DOHH2 (cell line): Measurements from ENCODE around the gene LCK.

Source experiments
- H3F3A ChIP-seq: fragments of 200-600 bp; sonication (generic), shearing (Covaris generic); 2 replicates; pipeline ENCODE4 v1.6.0; 2016; ENCODE audit warnings: antibody characterized with exemption, mild to moderate bottlenecking; ENCODE audit not compliant: control insufficient read depth, insufficient read depth
- H3K27ac ChIP-seq: fragments of 200-600 bp; sonication (generic); 2 replicates; pipeline ENCODE4 v1.5.1; 2014; ENCODE audit warnings: low read depth, mild to moderate bottlenecking, low read length, moderate library complexity
- H3K27me3 ChIP-seq: fragments of 200-600 bp; sonication (generic); 2 replicates; pipeline ENCODE4 v1.6.1; 2014; ENCODE audit warnings: mild to moderate bottlenecking, low read length, mixed read lengths; ENCODE audit not compliant: control insufficient read depth
- H3K36me3 ChIP-seq: fragments of 200-600 bp; sonication (generic); 2 replicates; pipeline ENCODE4 v1.6.1; 2014; ENCODE audit warnings: mild to moderate bottlenecking, low read length, moderate library complexity, mixed read lengths; ENCODE audit not compliant: control insufficient read depth
- H3K4me1 ChIP-seq: fragments of 200-600 bp; sonication (generic); 2 replicates; pipeline ENCODE4 v1.6.1; 2014; ENCODE audit warnings: mild to moderate bottlenecking, low read length, mixed read lengths; ENCODE audit not compliant: control insufficient read depth
- H3K4me2 ChIP-seq: fragments of 200-600 bp; sonication (generic); 2 replicates; pipeline ENCODE4 v1.6.0; 2014; ENCODE audit warnings: mild to moderate bottlenecking, low read length, moderate library complexity
- H3K4me3 ChIP-seq: fragments of 200-600 bp; sonication (generic); 2 replicates; pipeline ENCODE4 v1.5.1; 2014; ENCODE audit warnings: mild to moderate bottlenecking, low read length, mixed read lengths
- H3K79me2 ChIP-seq: fragments of 200-600 bp; sonication (generic); 2 replicates; pipeline ENCODE4 v1.6.1; 2014; ENCODE audit warnings: mild to moderate bottlenecking, low read length, mixed read lengths; ENCODE audit not compliant: control insufficient read depth
- H3K9me2 ChIP-seq: fragments of 200-600 bp; sonication (generic); replicated peaks from 2 replicates; pipeline ENCODE4 v1.6.1; 2014; ENCODE audit warnings: mild to moderate bottlenecking, low read length, mixed read lengths; ENCODE audit not compliant: control insufficient read depth
- H3K9me3 ChIP-seq: fragments of 200-600 bp; sonication (generic); 2 replicates; pipeline ENCODE4 v1.6.1; 2014; ENCODE audit warnings: antibody characterized with exemption, low read length, mixed read lengths; ENCODE audit not compliant: control insufficient read depth, insufficient read depth
- H4K20me1 ChIP-seq: fragments of 200-600 bp; sonication (generic); 2 replicates; pipeline ENCODE4 v1.6.0; 2014; ENCODE audit warnings: low read depth, mild to moderate bottlenecking, antibody characterized with exemption, low read length, moderate library complexity; ENCODE audit not compliant: control insufficient read depth, insufficient read depth
- EZH2phosphoT487 ChIP-seq: fragments of 200-600 bp; sonication (generic); IDR thresholded peaks from 2 replicates; pipeline ENCODE4 v1.6.1; 2017; ENCODE audit warnings: borderline replicate concordance, mild to moderate bottlenecking, antibody characterized with exemption, low read length, moderate library complexity, mixed read lengths
- TF ChIP-seq, protein P1 (sequence below): fragments of 200-600 bp; sonication (generic); IDR thresholded peaks from one replicate; pipeline ENCODE4 v1.5.1; 2014; ENCODE audit warnings: antibody characterized with exemption, mild to moderate bottlenecking, low read depth, low read length; ENCODE audit not compliant: poor library complexity, severe bottlenecking

Gene LCK

DNA sequence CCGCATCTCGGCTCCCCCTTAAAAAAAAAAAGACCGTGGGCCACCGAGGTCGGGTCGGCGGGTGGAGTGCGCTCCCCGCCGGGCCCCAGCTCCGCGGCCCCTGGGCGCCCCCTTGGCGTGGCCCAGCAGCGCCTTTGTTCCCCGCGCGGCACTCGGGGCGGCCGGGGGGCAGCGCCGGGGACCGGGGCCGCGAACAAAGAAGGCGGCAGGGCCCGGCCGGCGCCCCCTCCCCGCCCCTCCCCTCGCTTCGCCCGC lies 84.4 kb downstream of the LCK start:
- H3K9me2 ChIP-seq = no peaks in the 10 kb centered on the region
- peak overlapping the region; percentile 66 for H3K27ac ChIP-seq
- peaks cover 37% of the 10 kb centered on the region for H3K79me2 ChIP-seq
- H3F3A ChIP-seq = peaks cover 42% of the 10 kb centered on the region
- peaks cover 64% of the 10 kb centered on the region for H3K4me1 ChIP-seq
- no peaks in the 10 kb centered on the region for H3K9me3 ChIP-seq
- H4K20me1 ChIP-seq = peaks cover 15% of the 10 kb centered on the region
- H3K27me3 ChIP-seq = no peaks in the 10 kb centered on the region
- peak overlapping the region; percentile 85 for H3K4me2 ChIP-seq
- H3K36me3 ChIP-seq = peaks cover 46% of the 10 kb centered on the region
- H3K4me3 ChIP-seq = peak overlapping the region; percentile 82
- TF ChIP-seq, protein P1, sequence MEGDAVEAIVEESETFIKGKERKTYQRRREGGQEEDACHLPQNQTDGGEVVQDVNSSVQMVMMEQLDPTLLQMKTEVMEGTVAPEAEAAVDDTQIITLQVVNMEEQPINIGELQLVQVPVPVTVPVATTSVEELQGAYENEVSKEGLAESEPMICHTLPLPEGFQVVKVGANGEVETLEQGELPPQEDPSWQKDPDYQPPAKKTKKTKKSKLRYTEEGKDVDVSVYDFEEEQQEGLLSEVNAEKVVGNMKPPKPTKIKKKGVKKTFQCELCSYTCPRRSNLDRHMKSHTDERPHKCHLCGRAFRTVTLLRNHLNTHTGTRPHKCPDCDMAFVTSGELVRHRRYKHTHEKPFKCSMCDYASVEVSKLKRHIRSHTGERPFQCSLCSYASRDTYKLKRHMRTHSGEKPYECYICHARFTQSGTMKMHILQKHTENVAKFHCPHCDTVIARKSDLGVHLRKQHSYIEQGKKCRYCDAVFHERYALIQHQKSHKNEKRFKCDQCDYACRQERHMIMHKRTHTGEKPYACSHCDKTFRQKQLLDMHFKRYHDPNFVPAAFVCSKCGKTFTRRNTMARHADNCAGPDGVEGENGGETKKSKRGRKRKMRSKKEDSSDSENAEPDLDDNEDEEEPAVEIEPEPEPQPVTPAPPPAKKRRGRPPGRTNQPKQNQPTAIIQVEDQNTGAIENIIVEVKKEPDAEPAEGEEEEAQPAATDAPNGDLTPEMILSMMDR = no peak
- TF ChIP-seq EZH2phosphoT487 = no peak
